Mesothelial cell of epicardium (in vitro differentiated cells): ENCODE results near the gene PEX11B. TPM values are rescaled to one million over a fixed set of nuclear protein-coding genes. Genes with fewer than 3 reads are reported as not detected.

ENCODE experiments used
- DNase-seq, 2 experiments: peaks; one replicate each; pipeline ENCODE4 v3.0.0; 2021; ENCODE audit warnings: low spot score in 2 of 2; ENCODE audit not compliant: unreplicated experiment in 2 of 2
- H3K27ac Mint-ChIP-seq: 2 replicates; pipeline ENCODE4 v1.8.0; 2021; ENCODE audit warnings: mixed read lengths
- H3K27me3 Mint-ChIP-seq: 2 replicates; pipeline ENCODE4 v1.8.0; 2021; ENCODE audit warnings: low read depth, mixed read lengths
- H3K36me3 Mint-ChIP-seq: 2 replicates; pipeline ENCODE4 v1.8.0; 2021; ENCODE audit warnings: mixed read lengths
- H3K4me1 Mint-ChIP-seq: 2 replicates; pipeline ENCODE4 v1.8.0; 2021; ENCODE audit warnings: mixed read lengths
- H3K4me3 Mint-ChIP-seq: 2 replicates; pipeline ENCODE4 v1.8.0; 2021; ENCODE audit warnings: mild to moderate bottlenecking, moderate library complexity, mixed read lengths
- H3K9me3 Mint-ChIP-seq: 2 replicates; pipeline ENCODE4 v1.8.0; 2021; ENCODE audit warnings: mixed read lengths
- CTCF ChIP-seq: fragments of 200-600 bp; sonication (generic); IDR thresholded peaks from one replicate; pipeline ENCODE4 v1.5.0; 2021; ENCODE audit warnings: antibody characterized with exemption; ENCODE audit not compliant: unreplicated experiment
- total RNA-seq: library from RNA; stranded (reverse); gene quantifications from 3 replicates; pipeline ENCODE4 v1.2.1, GENCODE V29; 2021

The PEX11B gene
- total RNA-seq, 1 donor from 2014 or later, result 26.8 TPM

GRCh38 chr1:145947551-145947950 is 29.0 kb upstream of the PEX11B start:
- DNase-seq, result no peak
- TF ChIP-seq CTCF, result no peak
- Mint-ChIP-seq H3K9me3 (no peaks in the 10 kb centered on the region), H3K4me1 (peaks cover 4% of the 10 kb centered on the region), H3K27ac (no peak overlapping the region), H3K4me3 (no peak overlapping the region), H3K36me3 (peaks cover 2% of the 10 kb centered on the region), H3K27me3 (no peaks in the 10 kb centered on the region)

GRCh38 chr1:145946477-145946986 is 28.0 kb upstream of the PEX11B start:
- peaks cover 4% of the 10 kb centered on the region for H3K4me1 Mint-ChIP-seq
- no peak for TF ChIP-seq CTCF
- H3K9me3 Mint-ChIP-seq, result no peaks in the 10 kb centered on the region
- H3K4me3 Mint-ChIP-seq, result no peak overlapping the region
- H3K36me3 Mint-ChIP-seq, result peaks cover 2% of the 10 kb centered on the region
- no peak overlapping the region for H3K27ac Mint-ChIP-seq
- no peaks in the 10 kb centered on the region for H3K27me3 Mint-ChIP-seq
- no peak for DNase-seq

- H3K27me3 Mint-ChIP-seq, result no peaks in the 10 kb centered on the region
- DNase-seq, result no peak
- TF ChIP-seq CTCF, result no peak
- peaks cover 2% of the 10 kb centered on the region for H3K36me3 Mint-ChIP-seq
- H3K4me3 Mint-ChIP-seq, result no peak overlapping the region
- H3K27ac Mint-ChIP-seq, result no peak overlapping the region
- H3K9me3 Mint-ChIP-seq, result no peaks in the 10 kb centered on the region
- H3K4me1 Mint-ChIP-seq, result peaks cover 4% of the 10 kb centered on the region
Measured at GRCh38 chr1:145944532-145944931, 26.0 kb upstream of the PEX11B start.

DNA sequence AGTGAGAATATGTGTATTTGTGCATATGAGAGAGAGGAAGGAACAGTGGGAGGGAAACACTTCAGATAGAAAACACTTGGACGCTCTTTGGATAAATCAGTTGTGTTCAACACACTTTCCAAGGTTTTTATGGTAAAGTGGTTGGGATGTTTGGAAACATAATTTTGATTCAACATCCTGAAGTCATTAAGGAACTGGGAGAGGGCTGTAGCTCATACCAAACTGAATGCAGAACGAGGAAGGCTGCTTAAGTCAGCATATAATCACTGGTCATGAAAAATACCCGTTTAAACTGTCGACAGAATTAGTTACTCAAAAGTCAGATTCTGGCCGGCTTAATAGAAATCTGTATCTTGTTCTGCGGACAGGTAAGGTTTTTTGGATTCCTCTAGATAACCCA is 24.4 kb upstream of the PEX11B start:
- no peaks in the 10 kb centered on the region for H3K4me1 Mint-ChIP-seq
- peak overlapping the region; percentile 21 for H3K27ac Mint-ChIP-seq
- peaks cover 2% of the 10 kb centered on the region for H3K36me3 Mint-ChIP-seq
- H3K27me3 Mint-ChIP-seq, result no peaks in the 10 kb centered on the region
- no peak overlapping the region for H3K4me3 Mint-ChIP-seq
- no peak for TF ChIP-seq CTCF
- DNase-seq, result no peak
- H3K9me3 Mint-ChIP-seq, result no peaks in the 10 kb centered on the region

- no peaks in the 10 kb centered on the region for H3K4me1 Mint-ChIP-seq
- no peak for DNase-seq
- no peak overlapping the region for H3K27ac Mint-ChIP-seq
- no peaks in the 10 kb centered on the region for H3K9me3 Mint-ChIP-seq
- no peak for TF ChIP-seq CTCF
- no peak overlapping the region for H3K4me3 Mint-ChIP-seq
- no peaks in the 10 kb centered on the region for H3K27me3 Mint-ChIP-seq
- peaks cover 2% of the 10 kb centered on the region for H3K36me3 Mint-ChIP-seq
Measured at GRCh38 chr1:145942405-145942804, 23.9 kb upstream of the PEX11B start.

GRCh38 chr1:145937436-145937835 is 18.9 kb upstream of the PEX11B start:
- Mint-ChIP-seq H3K27ac (no peak overlapping the region), H3K36me3 (peaks cover 6% of the 10 kb centered on the region), H3K4me3 (no peak overlapping the region), H3K9me3 (no peaks in the 10 kb centered on the region), H3K27me3 (no peaks in the 10 kb centered on the region), H3K4me1 (no peaks in the 10 kb centered on the region)
- TF ChIP-seq CTCF, result no peak
- DNase-seq, result no peak
